Activated CD8-positive, alpha-beta memory T cell treated with anti-CD3 and anti-CD28 coated beads, Interleukin-2, amount 50 U/mL, for 1 hour (primary cell): Measurements from ENCODE around the gene MCM3AP.
"Not testable (repeated sequence)": the region's sequence is repeated elsewhere in the genome, so short reads cannot be mapped to it uniquely, and the experiment has no call there.

Experiments used
- DNase-seq: peaks from one replicate; pipeline ENCODE4 v3.0.0-alpha.2; 2020; ENCODE audit errors: extremely low read depth

MCM3AP gene

GRCh38 chr21:46205166-46205565 lies 80.2 kb downstream of the MCM3AP start:
- DNase-seq: no peak

- DNase-seq: no peak
Observed at GRCh38 chr21:46203203-46203600, 82.2 kb downstream of the MCM3AP start.

GRCh38 chr21:46202592-46203202 lies 82.7 kb downstream of the MCM3AP start:
- DNase-seq: no peak

GRCh38 chr21:46200877-46201803 lies 84.3 kb downstream of the MCM3AP start:
- DNase-seq: not testable (repeated sequence)

GRCh38 chr21:46199436-46200373 lies 85.7 kb downstream of the MCM3AP start:
- no peak for DNase-seq

GRCh38 chr21:46196733-46197132 lies 88.7 kb downstream of the MCM3AP start:
- DNase-seq: no peak

GRCh38 chr21:46195595-46196195 lies 89.7 kb downstream of the MCM3AP start:
- DNase-seq: no peak

- DNase-seq: no peak
Observed at GRCh38 chr21:46194374-46195334, 90.8 kb downstream of the MCM3AP start.

GRCh38 chr21:46193829-46194373 lies 91.5 kb downstream of the MCM3AP start:
- DNase-seq: no peak

GRCh38 chr21:46191686-46192575 lies 93.5 kb downstream of the MCM3AP start:
- no peak for DNase-seq

- DNase-seq: no peak
Observed at GRCh38 chr21:46191257-46191685, 94.1 kb downstream of the MCM3AP start.

- no peak for DNase-seq
Observed at GRCh38 chr21:46190491-46191131, 94.8 kb downstream of the MCM3AP start.

GRCh38 chr21:46189959-46190490 lies 95.4 kb downstream of the MCM3AP start:
- DNase-seq: no peak

GRCh38 chr21:46189213-46189958 lies 96.0 kb downstream of the MCM3AP start:
- no peak for DNase-seq

- DNase-seq: no peak
Observed at GRCh38 chr21:46188226-46189212, 96.9 kb downstream of the MCM3AP start.

- DNase-seq: no peak
Observed at GRCh38 chr21:46187814-46188213, 97.6 kb downstream of the MCM3AP start.
